Ovary (tissue), 3 donors: ENCODE results near the gene KRT83.

Experiments used
- CTCF ChIP-seq, 3 donors: fragments of 450-650 bp in 2 of 3; fragments of 200-600 bp in 1 of 3; IDR thresholded peaks; one replicate each; pipeline versions ENCODE4 v1.5.1 to v1.8.0; 2016 to 2022; ENCODE audit warnings: antibody characterized with exemption in 3 of 3, mild to moderate bottlenecking in 1 of 3
- POLR2A ChIP-seq: fragments of 450-650 bp; IDR thresholded peaks from one replicate; pipeline ENCODE4 v1.6.1; 2017; ENCODE audit warnings: antibody characterized with exemption, mild to moderate bottlenecking, moderate library complexity
- donor health status: DM: no; HTN: no; CAD: no.

GRCh38 chr12:52317468-52318052 lies 3.6 kb downstream of the KRT83 start:
- TF ChIP-seq CTCF (IDR thresholded peaks at IDR 0.05): no peak
- TF ChIP-seq POLR2A: no peak
